DMS153 (cell line): ENCODE results near the gene BBOF1.

Source experiments
- DNase-seq: peaks from one replicate; lab custom pipeline; 2025; lab: John Stamatoyannopoulos, UW

BBOF1 gene

GRCh38 chr14:74089251-74090020 lies 70.3 kb downstream of the BBOF1 start:
- no peak for DNase-seq

- no peak for DNase-seq
These were observed 86.2 kb downstream of the BBOF1 start for GRCh38 chr14:74105381-74105780.

DNA sequence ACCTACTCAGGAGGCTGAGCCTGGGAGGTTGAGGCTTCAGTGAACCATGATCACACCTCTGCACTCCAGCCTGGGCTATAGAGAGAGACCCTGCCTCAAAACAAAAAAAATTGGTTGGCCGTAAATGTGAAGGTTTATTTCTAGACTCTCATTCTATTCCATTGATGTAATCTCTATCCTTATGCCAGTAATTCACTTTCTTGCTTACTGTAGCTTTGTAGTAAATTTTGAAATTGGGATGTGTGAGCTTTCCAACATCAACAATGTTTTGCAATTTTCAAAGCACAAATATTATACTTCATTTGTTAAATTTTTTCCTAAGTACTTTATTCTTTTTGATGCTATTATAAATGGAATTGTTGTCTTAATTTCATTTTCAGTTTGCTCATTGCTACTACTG lies 90.2 kb downstream of the BBOF1 start:
- no peak for DNase-seq

DNA sequence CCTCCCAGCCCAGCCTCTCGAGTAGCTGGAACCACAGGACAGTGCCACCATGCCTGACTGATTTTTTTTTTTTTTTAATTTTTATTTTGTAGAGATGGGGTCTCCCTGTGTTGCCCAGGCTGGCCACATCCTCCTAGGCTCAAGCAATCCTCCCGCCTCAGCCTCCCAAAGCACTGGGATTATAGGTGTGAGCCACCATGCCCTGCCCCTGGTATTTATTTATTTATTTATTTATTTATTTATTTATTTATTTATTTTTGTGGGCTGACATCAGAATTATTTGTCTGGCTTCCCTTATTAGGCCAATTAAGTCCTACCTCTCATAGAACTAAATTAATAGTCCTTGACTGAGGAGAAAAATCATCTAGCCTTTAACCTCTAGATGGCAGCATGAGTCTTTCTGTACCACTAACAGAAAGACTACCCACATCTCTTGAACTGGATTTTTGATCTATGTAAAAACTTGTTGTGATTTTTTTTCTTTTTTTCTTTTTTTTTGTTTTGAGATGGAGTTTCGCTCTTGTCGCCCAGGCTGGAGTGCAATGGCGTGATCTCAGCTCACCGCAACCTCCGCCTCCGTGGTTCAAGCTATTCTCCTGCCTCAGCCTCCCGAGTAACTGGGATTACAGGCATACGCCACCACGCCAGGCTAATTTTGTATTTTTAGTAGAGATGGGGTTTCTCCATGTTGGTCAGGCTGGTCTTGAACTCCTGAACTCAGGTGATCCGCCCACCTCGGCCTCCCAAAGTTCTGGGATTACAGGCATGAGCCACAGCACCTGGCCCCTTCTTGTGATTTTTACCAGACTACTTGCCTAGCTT lies 92.5 kb downstream of the BBOF1 start:
- peak; percentile 8 for DNase-seq
